Stimulated activated CD4-positive, alpha-beta T cell treated with anti-CD3 and anti-CD28 coated beads, Interleukin-12 subunit alpha, Interleukin-12 subunit beta, amount 100 ng/mL, for 48 hours (primary cell): ENCODE results near the gene DYRK1A.

Source experiments
- DNase-seq, 3 donors: peaks; one replicate each; pipeline ENCODE4 v3.0.0-alpha.2; 2020; ENCODE audit warnings: low read depth in 2 of 3, low spot score in 1 of 3

The DYRK1A gene

DNA sequence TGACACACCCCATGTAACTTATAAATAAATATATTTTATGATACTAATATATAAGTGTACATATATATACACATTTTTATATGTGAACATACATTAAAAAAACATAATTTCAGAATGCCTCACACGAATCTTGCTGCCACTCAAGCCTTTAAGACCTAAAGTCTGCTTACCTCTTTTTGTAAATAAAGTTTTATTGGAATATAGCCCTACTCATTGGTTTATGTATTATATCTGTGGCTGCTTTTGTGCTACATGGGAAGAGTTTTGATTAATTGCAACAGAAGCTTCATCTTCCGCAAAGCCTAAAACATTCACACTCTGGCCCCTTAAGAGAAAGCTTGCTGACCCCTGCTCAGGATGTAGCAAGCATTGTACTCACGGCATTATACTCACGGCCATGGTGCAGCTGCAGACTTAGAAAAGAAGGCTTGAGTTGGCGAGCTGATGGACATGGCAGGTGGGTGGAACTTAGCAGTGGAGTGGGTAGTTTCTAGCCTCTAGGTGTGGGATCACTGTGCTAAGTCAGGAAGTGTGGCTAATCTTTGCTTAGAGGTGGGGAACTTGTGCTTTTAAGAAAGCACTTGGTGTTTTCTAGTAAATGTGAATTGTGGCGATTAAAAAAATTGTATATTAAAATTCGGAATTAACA is 80.8 kb downstream of the DYRK1A start:
- no peak for DNase-seq

DNA sequence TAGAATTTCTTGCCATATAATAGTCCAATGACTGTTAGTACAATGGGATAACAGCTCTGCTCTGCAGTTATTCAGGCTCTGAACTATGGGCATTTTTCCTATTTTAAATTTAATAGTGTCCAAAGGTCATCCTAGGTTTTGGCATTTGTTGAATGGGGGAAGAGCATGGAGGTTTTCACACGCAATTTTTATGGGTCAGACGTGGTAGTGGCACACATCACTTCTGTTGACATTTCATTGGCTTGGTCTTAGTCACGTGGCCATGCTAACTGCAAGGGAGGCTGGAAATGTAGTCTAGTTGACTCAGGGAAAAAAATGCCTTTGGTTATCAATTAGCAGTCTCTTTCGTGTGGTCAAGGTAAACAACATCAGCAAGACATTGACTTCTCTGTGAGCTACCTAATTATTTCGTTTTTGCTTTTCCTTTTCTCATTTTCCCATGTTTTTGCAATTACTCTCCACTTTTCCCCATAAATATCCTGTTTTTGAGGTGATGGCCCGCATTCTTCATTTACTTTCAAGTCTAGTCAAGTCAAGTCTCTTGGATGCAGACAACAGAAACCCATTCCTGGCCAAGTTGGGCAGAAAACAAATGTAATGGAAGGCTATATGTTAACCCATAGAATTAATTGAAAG is 82.8 kb downstream of the DYRK1A start:
- no peak for DNase-seq

DNA sequence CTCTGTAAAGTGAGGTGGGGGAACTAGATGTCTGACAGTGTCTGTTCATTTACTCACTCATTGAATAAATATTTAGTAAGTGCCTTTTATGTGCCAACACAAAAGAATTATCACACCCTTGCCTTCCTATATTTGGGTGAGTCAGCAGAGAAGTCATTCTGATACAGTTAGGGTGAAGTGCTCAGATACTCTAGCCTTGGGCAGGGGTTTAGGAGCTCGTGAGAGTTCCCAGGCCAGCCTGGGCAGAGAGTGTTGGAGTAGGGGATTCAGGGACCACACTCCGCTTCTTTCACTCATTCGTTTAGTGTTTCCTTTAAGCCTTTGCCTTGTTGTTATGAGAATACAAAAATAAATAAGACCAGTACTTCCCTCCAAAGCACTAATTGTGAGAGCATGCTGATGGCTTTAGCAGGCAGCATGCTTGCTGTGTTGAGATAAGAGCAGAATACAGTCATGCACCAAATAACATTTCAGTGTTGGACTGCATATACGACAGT is 83.9 kb downstream of the DYRK1A start:
- no peak for DNase-seq

DNA sequence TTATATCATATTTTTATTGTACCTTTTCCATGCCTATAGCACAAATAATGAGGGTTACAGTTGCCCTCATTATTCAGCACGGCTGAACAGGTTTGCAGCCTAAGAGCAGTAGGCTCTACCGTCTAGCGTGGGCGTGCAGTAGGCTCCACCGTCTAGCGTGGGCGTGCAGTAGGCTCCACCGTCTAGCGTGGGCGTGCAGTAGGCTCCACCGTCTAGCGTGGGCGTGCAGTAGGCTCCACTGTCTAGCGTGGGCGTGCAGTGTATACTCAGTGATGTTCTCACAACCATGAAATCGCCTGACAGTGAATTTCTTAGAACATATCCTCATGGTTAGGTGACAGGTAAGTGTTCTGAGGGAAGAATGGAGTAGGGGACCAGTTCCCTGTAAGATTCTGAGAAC is 84.9 kb downstream of the DYRK1A start:
- DNase-seq, result no peak

DNA sequence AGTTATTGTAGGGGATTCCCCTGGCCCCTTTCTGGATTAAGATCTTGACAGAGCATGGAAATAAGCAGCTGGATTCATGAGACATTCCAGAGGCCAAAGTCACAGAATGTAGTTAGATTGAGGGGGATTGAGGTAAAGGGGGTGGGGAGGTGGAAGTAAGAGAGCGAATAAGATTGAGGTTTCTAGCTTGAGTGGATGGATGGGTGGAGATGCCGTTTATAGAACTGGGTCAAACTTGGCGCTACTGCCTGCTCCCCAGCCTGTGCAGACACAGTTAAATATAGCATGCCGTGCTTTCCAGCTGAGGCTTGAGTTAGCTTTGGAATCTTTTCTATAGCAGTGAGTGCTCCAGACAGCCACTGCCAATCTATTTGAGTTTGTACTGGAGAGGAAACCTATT is 85.7 kb downstream of the DYRK1A start:
- no peak for DNase-seq

DNA sequence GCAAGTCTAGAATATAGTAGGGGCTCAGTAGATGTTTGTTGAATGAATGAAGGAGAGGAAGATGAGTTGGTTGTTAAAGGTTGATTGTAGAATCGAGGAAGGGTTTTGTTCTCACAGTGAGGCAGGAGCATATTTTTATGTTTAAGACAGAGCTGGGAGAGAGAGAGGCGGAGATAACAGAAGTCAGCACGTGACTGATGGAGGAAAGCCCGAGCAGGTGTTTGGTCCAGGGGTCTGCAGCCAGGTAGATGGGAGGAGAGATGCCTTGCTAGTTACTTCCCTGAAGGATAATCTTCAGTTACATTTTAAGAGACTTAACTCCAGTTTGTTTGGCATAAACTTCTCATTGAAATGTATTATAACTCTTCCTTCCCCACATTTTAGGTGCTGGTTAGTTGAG is 86.8 kb downstream of the DYRK1A start:
- DNase-seq, result no peak

DNA sequence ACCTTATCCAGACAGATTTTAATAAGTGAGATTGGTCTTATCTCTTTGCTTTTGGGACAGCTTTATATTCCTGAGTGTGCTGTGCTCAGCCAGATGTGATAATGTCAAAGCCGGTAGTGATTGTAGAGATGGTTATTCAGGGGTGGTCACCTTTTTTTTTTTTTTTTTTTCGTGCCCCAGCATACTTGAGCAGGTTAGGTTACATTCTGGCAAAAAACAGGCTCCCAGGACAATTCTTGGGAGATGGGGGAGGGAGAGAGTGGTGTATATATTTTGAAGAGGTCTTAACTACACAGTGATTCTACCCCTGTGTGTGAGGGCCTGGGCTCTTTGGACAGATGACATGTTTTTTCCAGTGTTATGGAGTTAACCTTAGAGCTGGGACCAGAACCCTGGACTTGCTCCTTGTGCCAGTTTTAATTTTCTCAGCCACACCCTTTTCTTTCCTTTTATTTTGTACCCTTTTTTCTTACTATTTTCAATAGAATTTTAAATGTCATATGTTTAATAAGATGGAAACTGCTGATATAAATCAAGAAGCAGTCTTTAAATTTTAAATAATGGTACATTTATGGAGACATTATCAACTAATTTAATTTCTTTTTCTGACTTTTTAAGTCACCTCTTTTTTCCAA is 88.4 kb downstream of the DYRK1A start:
- DNase-seq, result no peak

DNA sequence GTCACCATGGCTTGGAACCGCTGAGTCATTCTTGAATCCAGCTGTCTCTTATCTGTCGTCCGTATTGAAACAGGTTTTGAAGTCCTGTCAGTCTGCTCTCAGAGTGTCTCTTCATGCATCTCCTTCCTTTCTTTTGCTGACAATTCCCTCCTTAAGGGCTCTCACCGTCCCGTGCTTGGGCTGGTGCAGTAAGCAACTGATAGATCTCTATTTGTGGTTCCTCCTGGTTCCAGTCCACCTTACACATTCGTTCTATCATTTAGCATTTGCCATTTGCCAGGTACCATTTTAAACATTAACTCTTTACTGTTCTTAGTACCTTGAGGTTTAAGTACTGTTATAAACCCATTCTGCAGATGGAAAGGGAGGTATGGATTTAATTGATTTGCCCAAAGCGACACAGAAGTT is 88.9 kb downstream of the DYRK1A start:
- DNase-seq, result no peak

DNA sequence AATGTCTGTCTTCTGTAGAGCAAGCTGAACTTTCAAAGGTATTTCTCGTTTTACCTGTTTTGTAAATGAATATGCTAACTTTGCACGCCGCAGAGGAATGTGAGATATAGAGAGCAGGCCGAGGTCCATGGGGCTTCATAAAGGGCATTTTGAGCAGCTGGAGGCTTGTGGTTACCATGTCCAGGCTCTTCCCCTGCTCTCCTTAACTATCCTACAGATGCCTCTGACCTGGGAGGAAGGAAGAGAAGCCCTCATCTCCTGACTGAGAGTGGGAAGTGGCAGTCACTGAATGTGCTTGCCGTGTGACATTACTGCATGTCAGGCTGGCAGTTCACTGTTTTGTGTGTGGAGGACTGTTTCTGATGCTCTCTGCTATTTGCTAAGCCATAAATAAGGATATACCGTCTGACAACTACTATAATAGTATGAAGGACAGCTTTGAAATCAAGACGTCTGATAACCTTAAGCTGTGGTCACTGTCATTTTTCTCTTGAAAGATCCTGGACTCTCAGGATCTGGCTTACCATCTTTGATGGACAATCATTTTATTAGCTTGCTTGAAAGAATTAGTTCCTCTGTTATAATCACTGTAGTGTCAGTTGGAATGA is 92.2 kb downstream of the DYRK1A start:
- DNase-seq, result no peak

DNA sequence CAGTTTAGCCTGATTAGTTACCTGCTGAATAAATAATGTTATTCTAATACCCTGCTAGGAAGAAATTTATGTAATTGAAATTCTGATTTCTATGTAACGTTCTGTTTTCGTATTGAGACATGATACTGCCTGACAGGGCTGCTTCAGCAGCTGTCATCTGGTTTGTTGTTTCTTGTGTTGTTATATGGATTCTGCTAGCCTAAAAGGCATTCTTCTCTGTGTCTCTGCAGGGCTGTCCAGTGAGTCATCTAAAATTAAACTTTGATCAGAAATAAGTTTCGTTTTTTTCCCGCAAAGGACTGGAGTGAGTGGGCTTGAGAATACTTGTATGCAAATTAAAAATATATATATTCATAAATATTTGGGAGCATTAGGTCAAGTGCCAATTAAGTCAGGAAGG is 93.0 kb downstream of the DYRK1A start:
- no peak for DNase-seq

DNA sequence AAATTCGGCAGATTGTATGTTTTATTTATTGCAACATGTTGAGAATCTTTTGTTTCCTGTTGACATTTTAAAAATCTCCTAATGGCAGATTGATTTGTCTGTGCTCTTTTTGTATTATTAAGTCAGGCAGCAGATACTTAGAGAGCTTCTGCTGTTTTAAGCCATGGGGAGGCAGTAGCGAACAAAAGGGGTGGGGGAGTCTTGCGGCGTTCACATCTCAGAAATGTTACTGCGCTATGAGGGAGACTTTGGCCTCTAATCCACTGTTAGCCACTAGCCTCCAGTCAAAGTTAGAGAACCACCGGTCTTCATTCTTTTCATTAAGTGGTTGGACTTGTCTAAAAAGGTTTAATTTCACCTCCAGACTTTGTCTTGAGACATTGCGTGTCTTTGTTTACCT is 93.6 kb downstream of the DYRK1A start:
- DNase-seq, result no peak

DNA sequence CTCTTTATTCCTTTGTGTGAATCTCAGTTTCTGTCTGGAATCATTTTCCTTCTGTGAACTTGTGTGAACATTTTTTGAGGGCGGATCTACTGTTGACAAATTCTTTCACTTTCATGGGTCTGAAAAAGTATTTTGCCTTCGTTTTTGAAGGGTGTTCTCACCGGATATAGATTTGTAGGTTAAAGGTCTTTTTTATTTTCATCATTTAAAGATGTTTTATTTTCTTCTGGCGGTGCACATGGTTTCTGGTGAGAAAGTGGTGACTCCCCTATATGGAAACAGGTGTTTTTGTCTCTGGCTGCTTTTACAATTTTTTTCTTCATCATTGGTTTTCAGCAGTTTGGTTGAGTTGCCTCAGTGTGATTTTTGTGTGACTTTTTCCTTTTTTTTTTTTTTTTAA is 94.9 kb downstream of the DYRK1A start:
- no peak for DNase-seq

DNA sequence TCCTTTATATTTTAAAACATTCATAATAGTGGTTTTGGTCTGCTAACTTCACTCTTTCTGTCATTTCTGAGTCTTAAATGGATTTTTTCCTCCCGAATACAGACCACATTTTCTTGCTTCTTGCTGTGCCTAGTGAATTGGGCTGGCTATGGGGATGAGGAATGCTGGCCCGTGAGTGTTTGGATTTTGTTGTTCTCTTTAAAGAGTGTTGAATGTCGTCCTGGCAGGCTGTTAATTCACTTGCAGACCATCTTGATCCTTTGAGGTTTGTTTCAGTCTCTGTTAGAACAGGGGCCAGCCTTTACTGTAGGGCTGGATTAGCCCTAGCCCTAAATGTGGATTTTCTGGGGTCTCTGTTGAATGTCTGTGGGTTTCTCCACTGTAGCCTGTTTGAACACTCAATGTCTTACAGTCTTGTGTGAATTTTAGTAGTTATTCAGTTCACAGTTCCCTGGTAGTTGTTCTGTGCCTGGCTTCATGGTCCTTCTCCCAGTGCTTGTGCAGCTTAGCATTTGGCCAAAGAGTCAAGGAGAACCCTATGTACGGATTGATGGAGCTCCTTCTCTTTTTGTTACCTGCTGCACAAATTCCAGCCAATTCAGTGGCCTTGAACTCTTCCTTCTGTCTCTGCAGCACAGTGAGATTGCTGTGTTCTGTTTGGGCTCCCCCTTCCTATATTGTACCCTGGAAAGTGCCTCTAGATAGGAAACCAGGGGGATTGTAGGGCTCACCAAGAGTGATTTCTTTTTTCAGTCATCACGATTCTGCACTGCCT is 95.7 kb downstream of the DYRK1A start:
- DNase-seq, result no peak

DNA sequence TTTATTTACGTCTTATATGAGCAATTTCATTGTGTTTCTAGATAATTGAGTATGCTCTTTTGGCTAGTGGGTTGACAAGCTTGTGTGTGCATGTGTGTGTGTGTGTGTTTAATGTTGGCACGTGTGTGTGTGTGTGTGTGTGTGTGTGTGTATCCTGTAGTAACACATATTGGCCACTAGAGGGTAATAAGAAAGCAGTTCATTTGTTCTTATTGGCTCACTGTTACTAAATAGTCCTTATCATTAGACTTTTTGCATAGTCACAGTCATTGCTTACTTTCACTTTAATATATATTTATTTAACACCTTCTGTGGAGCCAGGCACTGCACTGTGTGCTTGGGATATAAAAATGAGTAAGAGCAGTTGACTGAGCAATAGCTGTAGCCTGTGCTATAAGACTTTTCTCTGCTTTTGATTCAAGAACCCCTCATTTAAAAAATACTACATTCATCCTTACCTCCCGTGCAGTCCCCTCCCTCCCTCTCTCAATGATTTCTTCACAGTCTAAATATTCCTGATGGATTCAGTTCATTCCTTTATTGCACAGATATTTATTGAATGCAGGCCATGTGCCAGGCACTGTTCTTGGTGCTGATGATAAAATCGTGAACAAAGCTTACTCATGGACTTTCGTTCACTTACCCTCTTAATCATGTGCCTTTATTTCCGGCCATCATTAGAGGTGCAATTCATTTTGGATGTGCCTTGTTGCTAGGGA is 96.7 kb downstream of the DYRK1A start:
- no peak for DNase-seq

DNA sequence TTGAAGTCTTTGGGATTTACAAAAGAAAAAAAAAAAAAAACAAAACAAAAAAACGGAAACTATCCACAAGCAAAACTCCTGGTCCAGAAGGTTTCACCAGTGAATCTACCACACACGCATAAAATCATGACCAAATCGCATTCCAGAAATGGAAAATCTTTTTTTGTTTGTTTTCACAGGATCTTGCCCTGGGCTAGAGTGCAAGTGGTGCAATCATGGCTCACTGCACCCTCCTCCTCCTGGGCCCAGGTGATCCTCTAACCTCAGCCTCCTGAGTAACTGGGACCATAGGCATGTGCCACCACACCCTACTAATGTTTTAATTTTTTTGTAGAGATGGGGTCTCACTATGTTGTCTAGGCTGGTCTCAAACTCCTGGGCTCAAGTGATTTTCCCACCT is 100.5 kb downstream of the DYRK1A start:
- DNase-seq, result no peak

DNA sequence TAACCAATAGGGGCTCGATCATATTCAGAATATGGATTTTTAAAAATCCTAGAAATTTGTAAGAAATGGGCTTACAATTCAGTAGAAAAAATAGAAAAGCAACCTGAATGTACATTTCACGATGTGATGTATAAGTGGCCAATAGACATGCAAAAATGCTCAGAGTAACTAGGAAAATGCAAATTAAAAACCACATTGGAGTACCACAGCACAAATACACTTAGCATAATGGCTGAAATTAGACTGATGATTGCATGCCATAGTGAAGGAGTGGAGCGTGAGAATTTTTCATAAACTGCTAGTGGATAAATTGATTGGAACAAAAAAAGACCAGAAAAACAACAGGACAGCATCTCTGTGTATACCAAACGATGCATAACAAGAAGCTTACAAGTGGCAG is 102.3 kb downstream of the DYRK1A start:
- DNase-seq, result no peak

DNA sequence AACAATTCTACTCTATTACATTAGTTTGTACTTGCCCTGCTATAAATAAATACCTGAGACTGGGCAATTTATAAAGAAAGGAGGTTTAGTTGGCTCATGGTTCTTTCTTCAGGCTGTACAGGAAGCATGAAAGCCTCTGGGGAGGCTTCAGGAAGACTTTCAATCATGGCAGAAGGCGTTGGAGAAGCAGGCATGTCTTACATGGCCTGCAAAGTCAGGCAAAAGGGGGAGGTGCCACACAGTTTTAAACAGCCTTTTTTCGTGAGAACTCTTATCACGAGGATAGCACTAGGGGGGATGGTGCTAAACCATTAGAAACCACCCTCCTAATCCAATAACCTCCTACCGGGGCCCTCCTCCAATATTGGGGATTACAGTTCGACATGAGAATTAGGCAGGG is 102.9 kb downstream of the DYRK1A start:
- no peak for DNase-seq

DNA sequence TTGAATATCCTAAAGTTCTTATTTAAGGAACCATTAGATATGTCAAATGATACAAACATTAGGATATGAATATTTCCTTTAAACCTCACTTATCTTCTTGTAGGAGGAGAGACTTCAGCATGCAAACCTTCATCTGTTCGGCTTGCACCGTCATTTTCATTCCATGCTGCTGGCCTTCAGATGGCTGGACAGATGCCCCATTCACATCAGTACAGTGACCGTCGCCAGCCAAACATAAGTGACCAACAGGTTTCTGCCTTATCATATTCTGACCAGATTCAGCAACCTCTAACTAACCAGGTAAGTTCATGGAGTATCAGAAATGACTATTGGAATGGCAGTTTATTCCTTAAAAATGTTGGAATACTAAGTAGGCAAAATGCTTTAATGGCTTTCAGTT is 106.0 kb downstream of the DYRK1A start:
- no peak for DNase-seq

DNA sequence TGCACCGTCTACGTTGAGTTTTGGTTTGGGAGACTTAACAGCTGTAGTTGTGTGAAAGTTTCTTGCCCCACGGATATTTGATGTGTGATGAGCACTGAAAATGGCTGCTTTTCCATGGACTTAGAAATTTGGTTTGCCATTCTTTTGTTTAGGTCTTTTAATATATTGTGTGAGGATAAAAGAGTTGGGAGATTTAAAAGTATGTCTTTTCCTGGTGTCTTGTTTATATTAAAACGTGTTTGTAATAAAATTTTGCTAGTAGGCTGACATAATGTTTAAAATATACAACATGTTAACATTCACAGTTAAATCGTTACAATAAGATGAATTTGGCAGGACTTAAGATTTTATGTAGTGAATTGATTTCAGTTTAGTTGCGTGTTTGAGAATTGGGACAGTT is 106.9 kb downstream of the DYRK1A start:
- DNase-seq, result no peak

DNA sequence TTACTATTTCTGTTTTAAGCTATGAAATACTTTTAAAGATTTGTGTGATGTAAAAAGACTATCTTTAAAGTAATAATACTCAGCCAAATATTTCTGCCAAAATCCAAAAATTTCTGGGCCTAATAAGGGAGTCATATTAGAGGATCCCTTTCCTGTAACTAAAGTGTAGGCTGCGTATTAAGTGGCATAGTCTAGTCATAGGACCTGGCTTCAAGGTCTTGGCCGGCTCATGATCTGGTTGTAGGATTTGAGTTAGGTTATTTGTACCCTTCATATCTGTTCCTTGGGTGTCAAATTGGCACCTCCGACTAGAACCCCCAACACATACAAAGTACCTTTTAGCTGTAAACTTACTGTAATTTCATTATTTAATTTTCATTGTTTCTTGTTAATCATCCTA is 107.8 kb downstream of the DYRK1A start:
- no peak for DNase-seq
